GM21576 (cell line): ENCODE measurements around the gene MAD1L1.

Source experiments
- ATAC-seq: cut with Tn5 transposase; IDR thresholded peaks from one replicate; pipeline ENCODE4 v1.9.1; 2021; ENCODE audit warnings: mild to moderate bottlenecking, moderate library complexity; ENCODE audit not compliant: unreplicated experiment

The MAD1L1 gene

DNA sequence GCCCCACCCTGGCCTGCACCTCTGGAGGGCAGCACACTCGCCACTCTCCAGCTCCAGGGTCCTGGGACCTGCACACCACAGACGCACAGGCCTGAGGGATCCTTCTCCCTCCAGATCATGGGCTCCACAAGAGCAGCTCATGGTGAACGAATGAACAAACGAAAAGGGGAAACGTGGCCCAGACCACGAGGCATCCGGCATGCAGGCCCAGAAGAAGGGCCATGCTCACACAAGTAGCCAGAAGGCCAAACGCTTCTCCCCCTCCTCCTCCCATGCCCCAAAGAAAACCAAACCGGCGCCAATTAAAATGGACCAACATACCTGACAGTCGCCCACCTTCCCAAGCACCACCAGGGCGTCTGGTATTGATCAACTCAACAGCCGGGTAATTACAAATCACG, 30.4 kb downstream of the MAD1L1 start:
- ATAC-seq, result no peak

DNA sequence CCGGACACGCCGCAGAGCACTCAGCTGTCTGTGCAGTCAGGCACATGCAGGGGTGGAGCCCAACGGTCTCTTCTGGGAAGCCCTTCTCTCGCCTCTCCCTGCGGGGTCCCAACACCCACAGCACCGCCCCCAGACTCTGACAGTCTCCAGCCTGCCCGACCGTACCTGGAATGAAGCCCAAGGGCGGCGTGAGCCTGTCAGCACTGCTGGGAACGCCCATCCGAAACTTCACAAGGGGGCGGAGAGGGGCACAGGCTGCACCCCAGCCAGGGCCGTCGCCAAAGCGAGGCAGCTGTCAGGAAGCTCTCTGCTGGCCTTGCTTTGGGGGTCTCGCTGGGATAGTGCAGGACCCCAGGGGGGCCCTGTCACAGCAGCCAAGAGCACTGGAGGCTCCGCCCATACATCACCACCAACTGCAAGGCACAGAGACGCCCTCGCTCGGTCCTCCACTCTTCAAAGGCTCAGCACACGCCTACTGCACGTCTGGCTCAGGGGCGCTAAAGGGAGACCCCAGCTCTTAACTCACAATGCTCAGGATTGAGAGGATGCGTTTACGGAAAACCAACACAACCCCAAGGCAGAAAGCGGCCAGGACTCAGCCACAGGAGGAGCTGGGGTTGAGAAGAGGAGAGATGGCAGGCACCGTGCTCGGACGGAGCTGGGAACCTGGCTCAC, 30.9 kb downstream of the MAD1L1 start:
- no peak for ATAC-seq

DNA sequence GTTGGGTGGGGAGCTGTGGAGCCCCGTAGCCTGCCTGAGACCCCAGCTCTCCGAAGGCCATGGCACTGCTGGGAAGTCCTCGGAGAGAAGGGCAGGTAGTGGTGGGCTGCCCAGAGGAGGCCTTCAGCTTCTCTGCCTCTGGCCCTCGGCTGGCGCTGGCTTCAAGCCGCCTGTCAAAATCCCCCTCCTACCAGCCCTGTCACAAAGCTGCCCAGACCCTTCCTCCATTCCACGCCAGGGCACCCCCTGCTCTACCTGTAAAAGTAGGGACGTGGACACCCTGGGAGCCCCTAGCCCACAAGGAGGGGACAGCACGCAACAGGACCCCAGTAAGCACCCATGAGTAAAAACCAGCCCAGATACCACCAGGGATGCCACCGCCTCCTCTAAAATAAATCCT, 31.6 kb downstream of the MAD1L1 start:
- no peak for ATAC-seq

DNA sequence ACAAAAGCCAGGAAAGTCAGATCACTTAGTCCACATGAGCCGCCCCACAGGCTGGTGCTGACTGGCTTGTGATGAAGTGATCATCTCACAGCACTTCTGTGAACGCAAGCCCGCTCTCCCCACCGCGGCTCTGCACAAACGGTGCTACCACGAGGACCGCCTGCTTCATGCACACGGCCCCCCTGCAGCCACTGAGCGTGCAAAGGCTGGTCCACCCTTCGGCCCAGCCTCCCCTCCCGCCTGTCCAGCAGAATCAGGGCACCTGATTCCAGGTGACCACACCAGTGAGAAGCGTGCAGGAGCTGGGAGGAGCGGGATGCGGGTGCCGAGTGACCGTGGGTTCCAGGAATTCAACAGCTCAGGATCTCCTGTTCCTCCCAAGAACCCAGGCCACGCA, 32.2 kb downstream of the MAD1L1 start:
- ATAC-seq, result no peak

DNA sequence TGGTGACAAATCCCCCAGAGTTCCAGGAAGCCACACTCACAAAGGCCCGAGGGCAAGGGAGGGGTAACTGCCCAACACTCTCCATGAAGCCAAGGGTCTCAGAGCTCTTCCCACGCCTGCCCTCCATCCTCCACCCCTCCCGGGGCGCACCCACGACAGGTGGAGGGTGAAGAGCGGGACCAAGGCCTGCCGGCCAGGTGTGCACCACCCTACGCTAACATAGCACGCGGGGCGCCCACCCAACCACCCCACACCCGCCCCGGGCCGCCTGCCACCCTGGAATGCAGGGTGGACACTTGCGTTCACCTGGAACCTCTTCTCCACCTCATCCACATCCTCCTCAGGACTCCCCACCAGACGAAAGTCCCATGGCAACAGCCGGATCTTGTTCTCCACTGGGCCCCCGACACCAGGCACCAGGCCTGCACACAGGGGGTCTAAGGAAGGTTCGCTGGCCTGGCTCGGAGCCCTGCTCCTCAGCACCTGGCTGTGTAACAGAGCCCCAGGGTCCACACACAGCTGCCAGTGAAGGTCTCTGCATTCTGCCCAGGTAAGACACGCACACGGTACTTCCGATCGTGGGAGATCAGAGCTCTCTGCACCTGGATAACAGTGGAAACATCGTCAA, 32.7 kb downstream of the MAD1L1 start:
- no peak for ATAC-seq

DNA sequence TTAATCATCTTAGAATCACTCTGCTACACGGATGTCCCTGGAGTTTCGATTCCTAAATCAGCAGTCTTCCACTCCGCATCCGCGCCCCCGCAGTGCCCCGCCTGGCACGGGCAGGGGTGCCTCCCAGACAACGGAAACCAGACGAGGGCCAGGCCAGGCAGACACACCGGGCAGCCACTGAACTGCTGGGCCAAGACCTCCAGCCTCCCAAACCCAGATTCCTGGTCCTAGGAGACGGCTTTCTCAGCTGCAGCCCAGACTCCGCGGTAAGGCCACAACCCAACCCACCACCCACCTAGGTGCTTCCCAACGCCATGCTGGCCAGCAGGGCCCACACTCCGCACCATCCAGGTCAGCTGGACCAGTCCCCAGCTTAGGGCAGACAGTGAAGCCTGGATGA, 33.2 kb downstream of the MAD1L1 start:
- no peak for ATAC-seq

DNA sequence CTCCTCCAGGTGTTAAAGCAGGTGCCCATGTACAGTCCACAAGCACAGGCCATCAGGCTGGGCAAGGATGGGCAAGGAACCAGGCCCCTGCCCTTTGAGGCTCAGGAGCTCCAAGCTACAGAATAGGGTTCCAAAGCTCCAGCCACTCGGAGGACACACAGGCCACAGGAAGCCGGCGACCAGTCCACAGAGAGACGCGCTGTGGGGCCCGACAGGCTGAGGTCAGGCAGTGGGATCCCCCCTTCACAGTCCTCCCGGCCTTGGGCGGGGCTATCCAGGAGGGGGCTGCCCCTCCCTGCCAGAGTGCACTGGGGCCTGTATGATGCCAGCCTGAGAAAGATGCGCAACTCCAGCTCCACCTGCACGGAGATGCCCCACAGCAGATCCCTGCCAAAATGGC, 34.0 kb downstream of the MAD1L1 start:
- no peak for ATAC-seq

DNA sequence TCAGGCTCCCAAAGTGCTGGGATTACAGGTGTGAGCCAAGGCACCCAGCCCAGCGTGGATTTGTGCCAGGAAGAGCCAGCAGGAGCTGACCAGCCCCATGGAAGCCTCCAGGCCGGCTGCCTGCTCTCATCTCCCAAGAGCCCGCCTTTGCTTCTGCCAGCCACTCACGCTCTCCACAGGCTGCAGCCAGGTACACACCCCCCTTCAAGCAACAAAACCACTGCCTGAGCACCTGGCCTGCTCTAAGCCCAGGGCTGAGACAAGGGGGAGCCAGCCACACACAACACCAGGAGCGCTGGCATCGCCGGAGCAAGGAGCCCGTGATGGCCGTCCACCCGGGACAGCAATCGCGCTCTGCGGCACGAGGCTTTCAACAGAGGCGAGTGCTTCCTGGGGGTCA, 34.5 kb downstream of the MAD1L1 start:
- no peak for ATAC-seq

DNA sequence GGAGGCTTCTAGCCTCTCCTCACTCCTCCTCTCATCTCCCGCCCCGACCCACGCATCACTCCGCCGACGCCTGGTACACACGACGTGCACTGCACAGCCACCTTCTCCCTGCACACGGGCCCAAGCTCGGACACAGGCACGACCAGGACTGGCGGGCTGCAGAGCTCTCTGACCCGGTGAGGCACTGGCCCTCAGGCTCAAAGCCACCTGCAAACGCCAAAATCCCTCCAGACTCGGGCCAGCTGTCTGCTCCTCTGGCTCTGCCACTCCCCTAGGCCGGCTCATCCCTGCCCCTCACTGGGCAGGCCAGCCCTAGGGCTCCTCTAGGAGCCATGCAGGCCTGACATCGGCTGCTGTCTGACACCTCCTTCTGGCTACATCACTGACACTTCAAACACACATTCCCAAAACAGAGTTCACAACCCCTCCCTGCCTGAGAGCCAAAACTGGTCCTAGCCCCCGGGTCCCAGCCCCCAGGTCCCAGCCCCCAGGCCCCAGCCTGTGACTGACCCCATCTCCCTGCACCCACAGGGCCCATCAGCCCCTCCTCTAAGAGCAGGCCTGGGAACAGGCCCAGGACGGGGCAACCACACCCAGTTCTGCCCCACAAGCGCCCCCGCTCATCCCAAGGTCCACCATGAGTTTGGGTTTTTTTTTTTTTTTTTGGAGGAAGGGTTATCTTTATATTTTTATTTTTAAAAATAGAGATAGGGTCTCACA, 35.1 kb downstream of the MAD1L1 start:
- ATAC-seq, result no peak

DNA sequence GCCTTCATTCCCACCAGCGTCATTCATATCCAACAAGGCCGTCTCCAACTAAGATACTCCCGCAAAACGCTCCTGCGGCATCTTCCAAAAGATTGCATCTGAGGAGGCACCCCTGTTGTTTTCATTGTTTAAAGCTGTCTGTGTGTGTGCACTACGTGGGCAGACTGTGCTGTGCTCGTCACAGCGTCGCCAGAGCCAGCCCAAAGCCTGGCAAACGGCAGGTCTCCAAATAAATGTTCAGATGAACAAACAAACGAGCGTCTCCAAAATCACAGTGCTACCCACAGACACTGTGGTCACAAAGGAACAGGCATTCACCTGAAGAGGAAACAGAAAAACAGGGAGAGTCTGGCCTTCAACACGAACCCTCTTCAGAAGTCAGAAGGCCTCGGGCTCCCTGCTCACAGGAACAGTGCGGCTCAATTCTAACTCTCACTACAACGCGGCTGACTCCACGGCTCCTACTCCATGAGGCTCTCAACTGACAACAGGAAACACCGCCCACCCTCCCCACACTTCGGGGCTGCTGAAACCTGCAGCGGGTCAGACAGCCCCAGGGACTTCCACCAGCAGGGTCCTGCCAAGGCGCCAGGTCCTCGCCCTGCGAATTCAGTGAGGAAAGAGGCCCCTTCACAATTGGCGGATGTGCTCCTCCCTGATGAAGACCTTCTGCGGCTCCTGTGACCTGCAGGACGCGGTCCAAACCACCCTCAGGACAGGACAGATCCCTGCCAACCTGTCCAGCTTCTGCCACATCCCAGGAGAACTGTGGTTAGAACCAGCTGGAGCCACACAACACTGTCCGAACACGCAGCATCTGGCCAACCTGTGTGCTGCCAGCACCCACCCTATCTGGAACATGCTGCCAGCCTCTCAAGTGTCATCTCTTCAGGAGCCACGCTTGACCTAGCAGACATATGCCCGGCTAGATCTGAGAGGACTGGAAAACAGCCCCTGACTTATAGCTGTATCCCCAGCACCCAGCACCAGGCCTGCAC, 36.1 kb downstream of the MAD1L1 start:
- ATAC-seq, result no peak

DNA sequence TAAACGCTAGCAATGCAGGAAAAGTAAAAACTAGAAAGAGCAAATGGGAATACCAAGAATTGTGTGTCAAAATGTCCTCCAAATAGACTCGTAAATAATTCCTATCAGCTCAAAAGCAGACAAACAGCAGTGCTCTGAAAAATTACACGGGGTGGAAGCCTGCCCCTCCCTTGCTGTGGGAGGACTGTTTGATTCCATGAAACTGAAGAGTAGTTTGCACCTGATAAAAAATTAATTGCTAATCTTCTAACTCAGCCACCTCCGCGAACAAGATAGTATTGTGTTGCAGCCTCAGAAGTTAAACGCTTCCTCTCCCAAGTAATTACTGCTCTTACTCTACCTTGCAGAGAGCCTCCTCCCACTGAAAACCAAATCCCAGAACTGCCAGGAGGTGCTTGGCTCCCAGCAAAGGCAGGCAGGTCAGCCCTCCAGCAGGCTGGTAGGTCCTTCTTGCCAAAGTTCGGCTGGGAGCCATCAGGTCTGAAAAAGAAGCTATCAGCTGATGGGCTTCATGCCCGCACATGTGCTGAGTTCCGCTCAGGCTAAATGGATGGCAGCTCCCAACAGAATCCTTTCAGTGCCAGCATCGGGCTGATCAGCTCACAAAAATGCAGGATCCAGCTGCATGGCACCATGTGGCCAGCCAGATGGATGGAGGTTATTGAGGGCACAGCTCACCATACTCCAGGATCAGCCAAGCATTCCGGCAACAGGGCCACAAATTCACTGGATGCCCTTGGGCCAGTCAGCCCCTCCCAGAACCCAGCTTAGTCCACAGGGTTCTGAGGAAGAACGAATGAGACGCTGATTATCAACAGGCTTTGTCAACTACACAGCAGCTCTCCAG, 37.1 kb downstream of the MAD1L1 start:
- no peak for ATAC-seq

DNA sequence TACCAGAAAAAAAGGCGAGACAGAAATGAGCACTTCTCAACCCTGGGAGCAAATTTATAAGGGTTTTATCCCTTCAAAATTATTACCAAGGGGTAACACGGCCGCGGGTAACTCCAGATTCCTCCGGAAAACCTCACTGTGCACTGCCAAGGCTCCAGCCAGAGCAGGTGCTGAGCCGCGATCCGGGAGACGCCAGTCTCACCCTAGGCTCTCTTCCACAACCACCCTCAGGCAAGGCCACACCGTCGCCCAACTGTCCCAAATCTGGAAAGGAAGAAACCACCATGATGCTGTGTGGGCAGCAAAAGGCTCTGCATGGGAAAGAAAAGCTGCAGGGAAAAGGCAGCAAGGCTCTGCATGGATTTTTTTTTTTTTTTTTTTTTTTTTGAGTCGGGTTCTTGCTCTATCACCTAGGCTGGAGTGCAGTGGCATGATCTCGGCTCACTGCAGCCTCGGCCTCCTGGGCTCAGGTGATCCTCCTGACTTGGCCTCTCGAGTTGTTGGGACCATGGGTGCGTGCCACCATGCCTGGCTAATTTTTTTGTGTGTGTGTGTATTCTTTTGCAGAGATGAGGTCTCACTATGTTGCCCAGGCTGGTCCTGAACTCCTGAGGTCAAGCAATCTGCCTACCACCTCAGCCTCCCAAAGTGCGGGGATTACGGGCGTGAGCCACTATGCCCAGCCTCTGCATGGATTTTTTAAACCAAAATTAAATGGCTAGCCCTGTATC, 39.0 kb downstream of the MAD1L1 start:
- no peak for ATAC-seq

DNA sequence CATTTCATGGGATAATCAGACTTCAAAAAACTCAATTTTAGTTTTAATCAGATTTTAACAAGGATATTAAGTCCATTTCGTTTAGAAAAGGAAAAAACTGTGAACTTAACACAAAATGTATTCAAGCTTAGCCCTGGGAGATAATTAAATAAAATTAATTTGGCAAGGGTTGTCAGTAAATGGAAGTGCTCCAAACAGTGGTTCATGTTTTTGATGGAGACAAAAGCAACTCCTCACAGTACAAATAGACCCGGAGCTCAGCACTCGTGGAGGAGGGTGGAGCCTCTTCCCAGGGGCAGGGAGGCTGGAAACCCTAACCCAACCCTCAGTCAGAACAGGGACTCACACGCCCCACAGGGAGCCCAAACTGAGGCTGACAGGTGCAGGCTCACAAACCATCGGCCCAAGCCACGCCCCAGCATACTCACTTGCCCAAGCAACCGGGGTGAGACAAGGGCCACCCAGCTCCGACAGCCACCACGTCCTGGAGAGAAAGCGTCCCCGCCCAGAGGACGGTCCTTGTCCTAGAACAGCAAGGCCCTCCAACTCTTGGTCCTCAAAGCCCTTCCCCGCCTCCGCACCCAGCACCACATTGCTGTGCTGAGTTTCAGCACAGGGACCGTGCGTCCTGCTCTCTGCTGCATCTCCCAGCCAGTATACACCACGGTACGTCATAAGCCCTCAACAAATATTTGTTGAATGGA, 39.8 kb downstream of the MAD1L1 start:
- no peak for ATAC-seq

DNA sequence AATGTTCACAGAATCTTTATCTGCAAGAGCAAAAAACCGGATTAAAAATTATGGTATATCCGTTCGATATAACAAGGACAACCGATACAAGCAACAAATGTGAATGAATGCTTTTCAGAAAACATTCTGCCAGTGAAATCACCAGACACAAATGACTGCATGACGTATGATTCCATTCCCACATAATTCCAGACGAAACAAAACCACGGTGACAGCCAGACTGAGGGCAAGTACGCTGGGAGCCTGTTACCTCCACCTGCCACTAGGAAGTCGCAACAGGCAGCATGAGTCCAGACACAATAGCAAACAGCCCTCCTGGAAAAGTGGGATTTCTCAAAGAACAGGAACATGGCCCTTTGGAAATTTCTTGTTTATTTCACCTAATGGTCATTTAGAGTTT, 41.7 kb downstream of the MAD1L1 start:
- no peak for ATAC-seq

DNA sequence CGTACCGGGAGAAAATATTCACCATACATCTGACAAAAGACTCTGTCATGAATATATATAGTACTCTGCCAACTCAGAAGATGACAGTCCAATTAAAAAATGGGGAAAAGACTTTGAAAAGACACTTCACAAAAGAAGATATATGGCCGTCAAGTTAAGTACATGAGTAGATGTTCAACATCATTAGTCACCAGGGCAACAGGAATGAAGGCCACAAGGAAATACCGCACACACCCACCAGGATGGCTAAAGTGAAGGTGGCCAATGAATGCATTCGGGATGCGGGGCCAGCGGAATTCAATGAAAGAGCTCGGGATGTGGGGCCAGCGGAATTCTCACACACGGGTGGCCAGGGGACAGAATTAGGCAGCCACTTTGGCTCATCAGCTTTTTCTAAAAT, 42.2 kb downstream of the MAD1L1 start:
- ATAC-seq, result no peak

DNA sequence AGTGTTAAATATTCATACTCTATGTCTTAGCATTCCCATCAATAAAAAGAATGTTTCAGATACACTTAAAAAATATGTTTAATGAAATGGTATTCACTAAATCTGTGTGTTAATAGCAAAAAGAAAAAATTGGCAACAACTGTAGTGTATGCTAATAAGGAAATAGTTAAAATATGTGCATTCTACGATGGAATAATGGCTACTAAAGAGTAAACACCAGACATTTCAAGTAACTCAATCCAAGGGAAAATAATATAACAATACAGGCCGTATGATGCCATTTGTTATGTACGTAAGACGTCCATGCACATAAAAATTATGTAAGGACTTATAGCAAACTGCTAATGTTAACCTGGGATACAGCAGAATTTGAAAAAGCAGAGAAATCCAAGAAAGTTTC, 46.6 kb downstream of the MAD1L1 start:
- ATAC-seq, result no peak

DNA sequence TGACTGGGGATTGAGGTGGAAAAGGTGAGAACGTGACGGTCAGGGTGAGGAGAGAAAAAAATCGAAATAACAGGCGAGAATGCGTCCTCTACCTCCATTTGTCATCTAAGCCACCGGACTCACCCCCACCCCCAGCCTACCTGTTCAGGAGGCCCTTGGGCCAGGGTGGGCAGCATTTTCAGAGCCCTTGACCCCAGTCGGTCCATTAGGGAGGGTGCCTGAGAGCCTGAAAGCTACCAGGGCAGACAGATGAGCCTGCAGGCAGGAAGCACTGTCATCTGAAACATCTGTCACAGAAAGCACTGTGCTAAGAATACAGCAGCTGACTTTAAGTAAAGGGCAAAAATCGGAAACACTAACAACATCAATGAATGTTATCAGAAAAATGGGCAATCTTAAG, 47.0 kb downstream of the MAD1L1 start:
- ATAC-seq, result no peak

DNA sequence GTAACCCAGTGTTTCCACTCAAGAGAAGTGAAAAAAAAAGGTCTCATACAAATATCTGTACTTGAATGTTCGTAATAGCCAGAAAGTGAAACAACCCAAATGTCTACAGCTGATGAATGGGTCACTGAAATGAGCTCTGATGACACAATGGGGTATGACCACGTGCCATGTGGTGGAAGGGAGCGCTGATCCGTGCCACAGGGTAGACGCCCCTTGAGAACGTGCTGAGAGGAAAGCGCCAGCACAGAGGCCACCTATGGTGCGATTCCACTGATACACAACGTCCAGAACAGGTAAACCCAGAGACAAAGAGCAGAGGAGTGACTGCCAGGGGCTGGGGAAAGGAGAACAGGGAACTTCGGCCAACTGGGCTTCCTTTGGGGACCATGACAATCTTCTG, 50.3 kb downstream of the MAD1L1 start:
- no peak for ATAC-seq
